Measurements from ENCODE around the gene GSN. TPM values are rescaled to one million over a fixed set of nuclear protein-coding genes. Genes with fewer than 3 reads are reported as not detected.
A peak's percentile ranks its signal among the peaks of the same experiment; 100 is the strongest.

Gene GSN
- total and polyA plus RNA-seq, 9 of the 15 experiments (the other 6 are each of a cell fraction or from before 2014, with no cell fraction given), result 0.39 to 16.6 (median 8.2) TPM

DNA sequence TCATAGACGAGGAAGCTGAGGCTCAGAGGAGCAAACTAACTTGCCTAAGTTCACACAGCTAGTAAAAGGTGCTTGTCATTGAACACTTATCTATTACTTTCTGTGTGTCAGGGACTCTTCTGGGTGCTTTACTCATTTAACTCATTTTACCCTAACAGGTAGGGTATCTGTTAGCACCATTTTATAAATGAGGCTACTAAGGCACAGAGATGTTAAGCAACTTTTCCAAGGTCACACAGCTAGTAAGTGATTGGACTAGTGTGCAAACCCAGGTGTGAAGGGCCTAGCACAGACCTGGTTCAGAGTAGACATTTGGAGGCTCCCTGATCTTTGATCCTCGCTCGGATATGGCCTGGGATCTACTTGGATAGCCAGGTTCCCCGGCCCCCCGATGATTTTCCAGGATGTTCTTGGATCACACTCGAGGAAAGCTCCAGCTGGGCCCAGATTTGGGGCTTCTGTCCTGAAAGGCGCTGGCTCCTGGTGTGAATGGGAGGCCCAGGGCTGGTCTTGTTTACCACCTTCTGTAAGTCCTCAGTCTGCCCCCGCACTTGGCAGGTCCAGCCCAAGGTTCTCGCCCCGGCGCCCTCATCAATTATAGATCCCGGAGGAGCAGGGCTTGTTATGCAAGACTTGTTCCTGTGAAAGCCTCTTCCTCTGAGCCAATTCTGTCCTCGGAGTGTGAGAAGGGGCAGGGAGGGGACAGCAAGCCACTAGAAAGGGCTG, 37.5 kb downstream of the GSN start:
- ChIA-PET POLR2A (no interaction called here), CTCF (ENCODE audit: low intra/inter-chr PET ratio) (no interaction called here)
- no peaks in the 10 kb centered on the region for H3K9me1 ChIP-seq (ENCODE audit: control insufficient read depth, insufficient read depth, low read length)
- in situ Hi-C loops (cut with MboI) (no loop called here), intact Hi-C loops (cut with micrococcal nuclease) (no loop called here)
- no peaks in the 10 kb centered on the region for H3K79me2 ChIP-seq (ENCODE audit: control insufficient read depth, insufficient read depth, low read length)
- H3K9ac ChIP-seq (ENCODE audit: insufficient read depth in 1 of 2, low read depth in 2 of 2, low read length in 2 of 2), result no peak overlapping the region
- no peak for DNase-seq (ENCODE audit: extremely low read depth in 1 of 4, low spot score in 3 of 4)
- no peak for ATAC-seq
- peak; percentile 53 to 68; a peak in 2 of 4 replicates for TF ChIP-seq KDM1A (IDR thresholded peaks at IDR 0.05)
- peak; percentile 78 for TF ChIP-seq CHD4 (IDR thresholded peaks at IDR 0.05; ENCODE audit: insufficient read depth, insufficient replicate concordance, low read depth, low read length, poor library complexity, severe bottlenecking)
- 0 out of 4 replicates have a peak, but pooled peaks of 1 of the 2 experiments have one; percentile 29 for TF ChIP-seq RCOR1 (IDR thresholded peaks at IDR 0.05; ENCODE audit: borderline replicate concordance in 1 of 2, low read depth in 2 of 2, low read length in 2 of 2)
- TF ChIP-seq RBM25 (IDR thresholded peaks at IDR 0.05; ENCODE audit: low read depth, low read length, severe bottlenecking), result peak; percentile 96
- peak; percentile 95 for TF ChIP-seq BRD9 (IDR thresholded peaks at IDR 0.05; ENCODE audit: low read depth, partially characterized antibody)
- no peak for TF ChIP-seq HDAC3 (IDR thresholded peaks at IDR 0.05; ENCODE audit: borderline replicate concordance, partially characterized antibody)
- TF ChIP-seq KDM4B (IDR thresholded peaks at IDR 0.05; ENCODE audit: borderline replicate concordance in 2 of 2, low read depth in 1 of 2), result no peak
- TF ChIP-seq ADNP (tag; IDR thresholded peaks at IDR 0.05), result peak; percentile 68; the same call in 1 of the 2 replicates
- no peak for TF ChIP-seq KHSRP (IDR thresholded peaks at IDR 0.05)
- TF ChIP-seq BCL6 (CRISPR knock-in tag; IDR thresholded peaks at IDR 0.05), result no peak
- TF ChIP-seq MTF1 (CRISPR knock-in tag; IDR thresholded peaks at IDR 0.05; ENCODE audit: borderline replicate concordance), result no peak
- TF ChIP-seq BCOR (IDR thresholded peaks at IDR 0.05), result peak; percentile 90
- TF ChIP-seq LCOR (CRISPR knock-in tag; IDR thresholded peaks at IDR 0.05), result no peak
- TF ChIP-seq DNMT1 (IDR thresholded peaks at IDR 0.05), result no peak
- TF ChIP-seq, protein P1, sequence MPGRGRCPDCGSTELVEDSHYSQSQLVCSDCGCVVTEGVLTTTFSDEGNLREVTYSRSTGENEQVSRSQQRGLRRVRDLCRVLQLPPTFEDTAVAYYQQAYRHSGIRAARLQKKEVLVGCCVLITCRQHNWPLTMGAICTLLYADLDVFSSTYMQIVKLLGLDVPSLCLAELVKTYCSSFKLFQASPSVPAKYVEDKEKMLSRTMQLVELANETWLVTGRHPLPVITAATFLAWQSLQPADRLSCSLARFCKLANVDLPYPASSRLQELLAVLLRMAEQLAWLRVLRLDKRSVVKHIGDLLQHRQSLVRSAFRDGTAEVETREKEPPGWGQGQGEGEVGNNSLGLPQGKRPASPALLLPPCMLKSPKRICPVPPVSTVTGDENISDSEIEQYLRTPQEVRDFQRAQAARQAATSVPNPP (IDR thresholded peaks at IDR 0.05; ENCODE audit: borderline replicate concordance, insufficient read depth, insufficient read length), result no peak
- peak; percentile 56; the same call in 1 of the 2 replicates for TF ChIP-seq HDAC2 (IDR thresholded peaks at IDR 0.05)
- TF ChIP-seq ZNF561 (CRISPR knock-in tag; conservative IDR thresholded peaks at IDR 0.05), result no peak
- TF ChIP-seq HDAC6 (IDR thresholded peaks at IDR 0.05; ENCODE audit: low read depth, low read length), result no peak
- TF ChIP-seq SMARCA5 (IDR thresholded peaks at IDR 0.05), result 0 out of 2 replicates have a peak, but pooled peaks have one; percentile 86
- TF ChIP-seq ZFP36 (IDR thresholded peaks at IDR 0.05; ENCODE audit: low read depth, low read length, partially characterized antibody), result peak; percentile 81
- no peak overlapping the region for H3K27ac ChIP-seq (ENCODE audit: extremely low read depth, low read depth, low read length)
- H2AFZ ChIP-seq (ENCODE audit: low read depth, low read length), result no peak overlapping the region
- no peaks in the 10 kb centered on the region for H3K9me3 ChIP-seq (replicated peaks; ENCODE audit: control insufficient read depth, insufficient read depth, low read depth, low read length)
- H3K4me2 ChIP-seq (ENCODE audit: insufficient read depth, low read length), result no peak overlapping the region
- 60% methylated on average over 13 of the region's 13 CpGs for WGBS (ENCODE audit: insufficient coverage, low coverage, missing lambda C conversion rate)
- H3K4me1 ChIP-seq (replicated peaks in 1 of 2; ENCODE audit: control insufficient read depth in 2 of 2, insufficient read depth in 2 of 2, low read length in 2 of 2), result peaks cover 0 to 2% of the 10 kb centered on the region in 2 experiments; a peak in 1 of 5 replicates
- H3K27me3 ChIP-seq (ENCODE audit: control insufficient read depth in 2 of 2, insufficient read depth in 2 of 2, low read length in 2 of 2), result no peaks in the 10 kb centered on the region
- FAIRE-seq, result no peak
- BruUV-seq (replicated peaks), result no TSS peak
- no peak overlapping the region for H3K4me3 ChIP-seq
- no peaks in the 10 kb centered on the region for H4K20me1 ChIP-seq (replicated peaks; ENCODE audit: control insufficient read depth, insufficient read depth, low read length)
- no peaks in the 10 kb centered on the region for H3K36me3 ChIP-seq (ENCODE audit: control insufficient read depth, insufficient read depth, low read length)

Measured in K562 (cell line).